Suprapubic skin (tissue), 4 donors: Measurements from ENCODE around the gene TCF7L2. TPM values are rescaled to one million over a fixed set of nuclear protein-coding genes. Genes with fewer than 3 reads are reported as not detected.
A peak's percentile ranks its signal among the peaks of the same experiment; 100 is the strongest.

Experiments used
- DNase-seq, 2 donors: peaks; one replicate each; pipeline ENCODE4 v3.0.0-alpha.2; 2019; ENCODE audit warnings: low spot score in 2 of 2
- H3K27ac ChIP-seq: fragments of 200-600 bp; sonication (generic); one replicate; pipeline ENCODE4 v1.5.1; 2019
- H3K27me3 ChIP-seq: fragments of 200-600 bp; sonication (generic); one replicate; pipeline ENCODE4 v1.5.1; 2019
- H3K36me3 ChIP-seq: fragments of 200-600 bp; sonication (generic); one replicate; pipeline ENCODE4 v1.5.1; 2019
- H3K4me1 ChIP-seq: fragments of 200-600 bp; sonication (generic); one replicate; pipeline ENCODE4 v1.5.1; 2019
- H3K4me3 ChIP-seq: fragments of 200-600 bp; sonication (generic); one replicate; pipeline ENCODE4 v1.5.1; 2019; ENCODE audit warnings: mild to moderate bottlenecking
- H3K9me3 ChIP-seq: fragments of 200-600 bp; sonication (generic); one replicate; pipeline ENCODE4 v1.5.1; 2019
- CTCF ChIP-seq, 2 donors: fragments of 200-600 bp in 1 of 2; fragments of 450-650 bp in 1 of 2; sonication (generic) in 1 of 2; IDR thresholded peaks; one replicate each; pipeline ENCODE4 v1.5.1; 2016 to 2019; ENCODE audit warnings: antibody characterized with exemption in 2 of 2, mild to moderate bottlenecking in 1 of 2, moderate library complexity in 1 of 2
- EP300 ChIP-seq: sonication (generic); formaldehyde crosslinking; IDR thresholded peaks from one replicate; pipeline ENCODE4 v1.6.1; 2017; ENCODE audit warnings: antibody characterized with exemption
- POLR2A ChIP-seq, 2 donors: fragments of 450-650 bp; IDR thresholded peaks; one replicate each; pipeline ENCODE4 v1.6.1; 2017; ENCODE audit warnings: antibody characterized with exemption in 2 of 2, mild to moderate bottlenecking in 2 of 2, moderate library complexity in 2 of 2
- POLR2AphosphoS5 ChIP-seq, 3 donors: sonication (generic); formaldehyde crosslinking; IDR thresholded peaks; one replicate each; pipeline ENCODE4 v1.6.1; 2017; ENCODE audit warnings: antibody characterized with exemption in 3 of 3
- WGBS: methylation state at CpG from one replicate; pipeline ENCODE4 v1.1.5; 2018; 5-methylcytosine and 5-hydroxymethylcytosine counted together
- total RNA-seq, 4 donors: library from RNA; depleted of rRNA; stranded (reverse); fragments of >200 nt; gene quantifications; one replicate each; pipeline ENCODE4 v1.1.0, GENCODE V29; 2016

Gene TCF7L2
- total RNA-seq, result 10 to 100 TPM in 3 of 4 donors, 1 to 10 TPM in 1; 9.9 to 23.3 (median 15.2) TPM

- under 1% methylated on average over 39 of the region's 39 CpGs for WGBS
- H3K4me3 ChIP-seq, result peak within 1 kb of the TSS; percentile 73
- peak; percentile 97 for DNase-seq
- H3K27ac ChIP-seq, result peak within 1 kb of the TSS; percentile 93
- no peaks in the 10 kb centered on the region for H3K27me3 ChIP-seq
- no peaks in the 10 kb centered on the region for H3K36me3 ChIP-seq
- no peak for TF ChIP-seq EP300
- peak in 1 of 2 donors; percentile 26 for TF ChIP-seq POLR2A (IDR thresholded peaks at IDR 0.05)
- TF ChIP-seq CTCF (IDR thresholded peaks at IDR 0.05), result no peak
- TF ChIP-seq POLR2AphosphoS5 (IDR thresholded peaks at IDR 0.05), result peak in 1 of 3 donors; percentile 57
- H3K4me1 ChIP-seq, result peaks cover 40% of the 10 kb centered on the region
- no peaks in the 10 kb centered on the region for H3K9me3 ChIP-seq
Observed at GRCh38 chr10:112949875-112950507, at the start of gene TCF7L2. Gene TCF7L2, plus strand, starts transcription at chr10:112950247. Its CDS starts 510 bp downstream, at chr10:112950757.

GRCh38 chr10:112902730-112903129 lies 47.3 kb upstream of the TCF7L2 start:
- WGBS, result 96% methylated on average over 1 of the region's 1 CpG
- H3K27me3 ChIP-seq, result no peaks in the 10 kb centered on the region

GRCh38 chr10:112904000-112904399 lies 46.0 kb upstream of the TCF7L2 start:
- Histone ChIP-seq H3K4me1 (no peaks in the 10 kb centered on the region), H3K27me3 (no peaks in the 10 kb centered on the region), H3K9me3 (no peaks in the 10 kb centered on the region), H3K4me3 (no peak overlapping the region), H3K36me3 (no peaks in the 10 kb centered on the region), H3K27ac (no peak overlapping the region)
- TF ChIP-seq POLR2AphosphoS5 (IDR thresholded peaks at IDR 0.05), result no peak
- no peak for DNase-seq
- WGBS, result 70% methylated on average over 2 of the region's 2 CpGs

More at GRCh38 chr10:112902730-112903129, 47.3 kb upstream of the TCF7L2 start:
- DNase-seq, result no peak
- H3K36me3 ChIP-seq, result no peaks in the 10 kb centered on the region
- H3K9me3 ChIP-seq, result no peaks in the 10 kb centered on the region
- TF ChIP-seq POLR2AphosphoS5 (IDR thresholded peaks at IDR 0.05) (no peak), POLR2A (IDR thresholded peaks at IDR 0.05) (no peak), EP300 (no peak), CTCF (IDR thresholded peaks at IDR 0.05) (no peak)
- H3K27ac ChIP-seq, result no peak overlapping the region
- no peak overlapping the region for H3K4me3 ChIP-seq
- peaks cover 4% of the 10 kb centered on the region for H3K4me1 ChIP-seq

- Histone ChIP-seq H3K4me1 (no peaks in the 10 kb centered on the region), H3K27ac (peak overlapping the region; percentile 54), H3K27me3 (no peaks in the 10 kb centered on the region), H3K9me3 (no peaks in the 10 kb centered on the region), H3K36me3 (no peaks in the 10 kb centered on the region), H3K4me3 (no peak overlapping the region)
- 91% methylated on average over 7 of the region's 8 CpGs for WGBS
- TF ChIP-seq POLR2AphosphoS5 (IDR thresholded peaks at IDR 0.05) (peak in 1 of 3 donors; percentile 24), CTCF (IDR thresholded peaks at IDR 0.05) (no peak), POLR2A (IDR thresholded peaks at IDR 0.05) (no peak), EP300 (no peak)
- no peak for DNase-seq
Observed at GRCh38 chr10:112906945-112907344, 43.1 kb upstream of the TCF7L2 start.

- H3K27ac ChIP-seq, result no peak overlapping the region
- no peaks in the 10 kb centered on the region for H3K36me3 ChIP-seq
- TF ChIP-seq CTCF (IDR thresholded peaks at IDR 0.05) (no peak), POLR2AphosphoS5 (IDR thresholded peaks at IDR 0.05) (no peak), POLR2A (IDR thresholded peaks at IDR 0.05) (no peak), EP300 (no peak)
- no peaks in the 10 kb centered on the region for H3K27me3 ChIP-seq
- H3K4me1 ChIP-seq, result no peaks in the 10 kb centered on the region
- DNase-seq, result no peak
- no peak overlapping the region for H3K4me3 ChIP-seq
- H3K9me3 ChIP-seq, result no peaks in the 10 kb centered on the region
- 92% methylated on average over 6 of the region's 6 CpGs for WGBS
Observed at GRCh38 chr10:112907893-112908292, 42.2 kb upstream of the TCF7L2 start.
